ENCODE measurements around the gene MRPL2.

MRPL2 gene

DNA sequence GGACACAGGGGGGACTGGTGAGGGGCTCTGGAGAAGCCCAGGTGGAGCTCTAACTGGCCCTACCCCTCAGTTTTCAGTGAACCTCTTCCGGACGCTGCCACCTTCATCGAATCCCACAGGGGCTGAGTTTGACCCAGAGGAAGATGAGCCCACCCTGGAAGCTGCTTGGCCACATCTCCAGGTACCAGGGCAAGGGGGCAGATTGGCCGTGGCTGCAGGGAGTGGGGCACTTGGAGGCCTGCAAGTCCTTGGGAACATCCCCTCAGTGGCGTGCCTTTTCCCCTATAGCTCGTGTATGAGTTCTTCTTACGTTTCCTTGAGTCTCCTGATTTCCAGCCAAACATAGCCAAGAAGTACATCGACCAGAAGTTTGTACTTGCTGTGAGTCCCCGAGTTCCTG, 52.1 kb downstream of the MRPL2 start:
- CTCF ChIA-PET = interaction anchor here (1.0 to 1.7 kb wide), 6 partner anchors 11 to 222 kb away, joined by 3 to 6 read pairs (median 4); partner anchors contain the start of genes CUL7 and DNPH1

DNA sequence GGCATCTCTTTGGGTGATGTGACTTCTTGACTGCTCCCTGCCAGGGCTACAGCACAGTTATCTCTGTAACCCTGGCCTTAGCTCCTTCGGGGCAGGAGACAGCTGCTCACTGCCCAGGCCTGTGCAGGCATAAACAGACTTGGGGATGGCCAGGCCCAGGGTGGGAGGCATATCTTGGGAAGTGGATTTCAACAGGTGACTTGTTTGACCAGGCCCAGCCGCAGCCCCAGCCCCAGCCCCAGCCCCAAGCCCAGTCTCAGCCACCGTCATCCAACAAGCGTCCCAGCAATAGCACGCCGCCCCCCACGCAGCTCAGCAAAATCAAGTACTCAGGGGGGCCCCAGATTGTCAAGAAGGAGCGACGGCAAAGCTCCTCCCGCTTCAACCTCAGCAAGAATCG, 53.0 kb downstream of the MRPL2 start:
- ChIA-PET CTCF (interaction anchor here (0.7 to 1.7 kb wide), 3 partner anchors 10 to 138 kb away, joined by 3 to 4 read pairs (median 3); no protein-coding TSS in a partner anchor), POLR2A (no interaction called here)
- H3K27me3 ChIP-seq (replicated peaks in 2 of 5; ENCODE audit: control insufficient read depth in 4 of 5, insufficient read depth in 5 of 5, low read length in 4 of 5) = no peaks in the 10 kb centered on the region
- 98% methylated on average over 11 of the region's 11 CpGs for WGBS (ENCODE audit: insufficient coverage)
- H3K4me1 ChIP-seq (ENCODE audit: control extremely low read depth in 1 of 4, control insufficient read depth in 4 of 4, insufficient read depth in 4 of 4, low read length in 3 of 4) = no peaks in the 10 kb centered on the region
- no peak overlapping the region for H3K27ac ChIP-seq (ENCODE audit: insufficient read depth in 1 of 2, low read depth in 1 of 2, low read length in 2 of 2, poor library complexity in 1 of 2, severe bottlenecking in 2 of 2)
- DNase-seq = no peak
- no peak overlapping the region for H3K4me3 ChIP-seq (ENCODE audit: control insufficient read depth in 1 of 7, extremely low read depth in 1 of 7, insufficient read depth in 4 of 7, low read depth in 2 of 7, low read length in 6 of 7)
- no peaks in the 10 kb centered on the region for H3K9me3 ChIP-seq (ENCODE audit: control extremely low read depth in 1 of 5, control insufficient read depth in 4 of 5, insufficient read depth in 2 of 5, low read depth in 1 of 5, low read length in 4 of 5)
- H3K36me3 ChIP-seq (ENCODE audit: control insufficient read depth in 4 of 4, insufficient read depth in 4 of 4, low read length in 3 of 4) = peaks cover 15 to 60% (median 49%) of the 10 kb centered on the region in 4 experiments

More for the DNA sequence above, 52.1 kb downstream of the MRPL2 start:
- Histone ChIP-seq H3K9me3 (ENCODE audit: control extremely low read depth in 1 of 5, control insufficient read depth in 4 of 5, insufficient read depth in 2 of 5, low read depth in 1 of 5, low read length in 4 of 5) (no peaks in the 10 kb centered on the region), H3K27ac (ENCODE audit: insufficient read depth in 1 of 2, low read depth in 1 of 2, low read length in 2 of 2, poor library complexity in 1 of 2, severe bottlenecking in 2 of 2) (no peak overlapping the region), H3K4me3 (ENCODE audit: control insufficient read depth in 1 of 7, extremely low read depth in 1 of 7, insufficient read depth in 4 of 7, low read depth in 2 of 7, low read length in 6 of 7) (no peak overlapping the region), H3K4me1 (ENCODE audit: control extremely low read depth in 1 of 4, control insufficient read depth in 4 of 4, insufficient read depth in 4 of 4, low read length in 3 of 4) (peaks cover 0 to 5% (median 1%) of the 10 kb centered on the region in 4 experiments), H3K27me3 (replicated peaks in 2 of 5; ENCODE audit: control insufficient read depth in 4 of 5, insufficient read depth in 5 of 5, low read length in 4 of 5) (no peaks in the 10 kb centered on the region), H3K36me3 (ENCODE audit: control insufficient read depth in 4 of 4, insufficient read depth in 4 of 4, low read length in 3 of 4) (peaks cover 13 to 68% (median 53%) of the 10 kb centered on the region in 4 experiments)
- 95% methylated on average over 8 of the region's 9 CpGs for WGBS (ENCODE audit: insufficient coverage)
- DNase-seq = no peak
- POLR2A ChIA-PET = no interaction called here

GRCh38 chr6:43005844-43006243, 53.4 kb downstream of the MRPL2 start:
- no peak overlapping the region for H3K27ac ChIP-seq (ENCODE audit: insufficient read depth in 1 of 2, low read depth in 1 of 2, low read length in 2 of 2, poor library complexity in 1 of 2, severe bottlenecking in 2 of 2)
- no peak overlapping the region for H3K4me3 ChIP-seq (ENCODE audit: control insufficient read depth in 1 of 7, extremely low read depth in 1 of 7, insufficient read depth in 4 of 7, low read depth in 2 of 7, low read length in 6 of 7)
- WGBS (ENCODE audit: insufficient coverage) = 95% methylated on average over 2 of the region's 5 CpGs
- no peaks in the 10 kb centered on the region for H3K4me1 ChIP-seq (ENCODE audit: control extremely low read depth in 1 of 4, control insufficient read depth in 4 of 4, insufficient read depth in 4 of 4, low read length in 3 of 4)
- no peak for DNase-seq
- no peaks in the 10 kb centered on the region for H3K27me3 ChIP-seq (replicated peaks in 2 of 5; ENCODE audit: control insufficient read depth in 4 of 5, insufficient read depth in 5 of 5, low read length in 4 of 5)
- CTCF ChIA-PET = interaction anchor here (0.7 to 1.7 kb wide), 3 partner anchors 9 to 138 kb away, joined by 3 to 4 read pairs (median 3); no protein-coding TSS in a partner anchor
- POLR2A ChIA-PET = no interaction called here
- H3K36me3 ChIP-seq (ENCODE audit: control insufficient read depth in 4 of 4, insufficient read depth in 4 of 4, low read length in 3 of 4) = peaks cover 15 to 56% (median 47%) of the 10 kb centered on the region in 4 experiments
- no peaks in the 10 kb centered on the region for H3K9me3 ChIP-seq (ENCODE audit: control extremely low read depth in 1 of 5, control insufficient read depth in 4 of 5, insufficient read depth in 2 of 5, low read depth in 1 of 5, low read length in 4 of 5)

All from common myeloid progenitor, CD34-positive (primary cell).